Measurements from ENCODE around the gene LARP4B.

GRCh38 chr10:815338-816090 is 116.0 kb downstream of the LARP4B start:
- TF ChIP-seq POLR2AphosphoS5 (IDR thresholded peaks at IDR 0.05; ENCODE audit: borderline replicate concordance, low read depth, low read length): no peak
- TF ChIP-seq EZH2 (IDR thresholded peaks at IDR 0.05): no peak
- no peak for TF ChIP-seq FOXP2 (optimal IDR thresholded peaks at IDR 0.05; ENCODE audit: control extremely low read depth, extremely low read length, insufficient read depth)
